ENCODE data around the gene DENND5B.

- no peak for TF ChIP-seq POLR2AphosphoS5 (IDR thresholded peaks at IDR 0.05)
- no peak for TF ChIP-seq CTCF (IDR thresholded peaks at IDR 0.05)
Measured at GRCh38 chr12:31363831-31364230, 227.1 kb downstream of the DENND5B start.

All from suprapubic skin (tissue), 3 donors.